ENCODE data around the gene RFX3. TPM values are rescaled to one million over a fixed set of nuclear protein-coding genes. Genes with fewer than 3 reads are reported as not detected.

Gene RFX3
- total RNA-seq, 1 donor from 2014 or later: 1.6 TPM

GRCh38 chr9:3526997-3527940 lies 1.5 kb upstream of the RFX3 start:
- H3K36me3 ChIP-seq (ENCODE audit: control insufficient read depth, insufficient read depth, low read length): no peaks in the 10 kb centered on the region
- no peaks in the 10 kb centered on the region for H3K27me3 ChIP-seq (ENCODE audit: control insufficient read depth, insufficient read depth, low read length)
- peak overlapping the region; percentile 83 for H3K4me3 ChIP-seq (ENCODE audit: low read depth, low read length)
- FAIRE-seq (no peak), DNase-seq (ENCODE audit: low read depth) (no peak)
- TF ChIP-seq, protein P1, sequence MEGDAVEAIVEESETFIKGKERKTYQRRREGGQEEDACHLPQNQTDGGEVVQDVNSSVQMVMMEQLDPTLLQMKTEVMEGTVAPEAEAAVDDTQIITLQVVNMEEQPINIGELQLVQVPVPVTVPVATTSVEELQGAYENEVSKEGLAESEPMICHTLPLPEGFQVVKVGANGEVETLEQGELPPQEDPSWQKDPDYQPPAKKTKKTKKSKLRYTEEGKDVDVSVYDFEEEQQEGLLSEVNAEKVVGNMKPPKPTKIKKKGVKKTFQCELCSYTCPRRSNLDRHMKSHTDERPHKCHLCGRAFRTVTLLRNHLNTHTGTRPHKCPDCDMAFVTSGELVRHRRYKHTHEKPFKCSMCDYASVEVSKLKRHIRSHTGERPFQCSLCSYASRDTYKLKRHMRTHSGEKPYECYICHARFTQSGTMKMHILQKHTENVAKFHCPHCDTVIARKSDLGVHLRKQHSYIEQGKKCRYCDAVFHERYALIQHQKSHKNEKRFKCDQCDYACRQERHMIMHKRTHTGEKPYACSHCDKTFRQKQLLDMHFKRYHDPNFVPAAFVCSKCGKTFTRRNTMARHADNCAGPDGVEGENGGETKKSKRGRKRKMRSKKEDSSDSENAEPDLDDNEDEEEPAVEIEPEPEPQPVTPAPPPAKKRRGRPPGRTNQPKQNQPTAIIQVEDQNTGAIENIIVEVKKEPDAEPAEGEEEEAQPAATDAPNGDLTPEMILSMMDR (IDR thresholded peaks at IDR 0.05; ENCODE audit: insufficient read depth, low read length, severe bottlenecking): no peak

DNA sequence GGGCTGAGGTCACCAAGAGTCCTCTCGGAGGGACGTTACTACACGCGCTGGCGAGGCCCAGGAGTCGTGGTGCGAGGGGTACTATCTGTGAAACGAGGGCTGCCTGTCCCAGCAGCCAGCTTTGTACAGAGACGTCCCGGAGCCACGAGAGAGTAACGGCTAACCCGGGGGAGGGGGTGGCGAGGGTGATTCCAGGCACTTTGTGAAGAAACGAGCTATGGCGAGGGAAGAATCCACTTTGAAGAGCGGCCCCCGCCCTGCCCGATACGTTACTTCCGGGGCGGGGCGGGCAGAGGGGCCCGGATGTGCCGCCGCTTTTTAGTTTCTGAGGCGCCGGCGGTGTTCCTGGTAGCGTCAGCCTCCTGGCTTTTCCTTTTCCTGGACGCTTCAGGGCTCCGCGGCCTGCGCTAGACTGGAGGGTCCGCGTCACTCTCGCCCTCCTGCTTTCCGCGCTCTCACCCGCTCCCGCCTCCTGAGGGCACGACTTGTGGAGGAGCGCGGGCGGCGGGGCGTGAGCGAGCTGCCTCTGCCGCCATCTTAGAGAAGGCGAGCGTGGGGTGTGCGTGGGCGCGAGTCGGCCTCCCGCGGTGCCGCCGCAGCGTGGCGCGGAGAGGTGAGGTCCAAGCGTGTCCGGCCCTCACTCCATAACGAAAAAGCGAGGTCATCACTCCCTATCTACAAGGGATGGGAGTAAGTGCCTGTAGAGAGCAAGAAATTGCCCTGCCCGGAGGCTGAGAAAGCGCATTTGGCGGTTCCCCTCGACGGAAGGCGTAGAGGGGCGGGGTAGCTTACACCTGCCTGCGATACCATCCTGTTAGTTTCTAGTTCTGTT lies 580 bp upstream of the RFX3 start:
- DNase-seq (ENCODE audit: low read depth) (peak; percentile 54), FAIRE-seq (no peak)
- H3K27me3 ChIP-seq (ENCODE audit: control insufficient read depth, insufficient read depth, low read length): no peaks in the 10 kb centered on the region
- H3K4me3 ChIP-seq (ENCODE audit: low read depth, low read length): peak overlapping the region; percentile 83
- H3K36me3 ChIP-seq (ENCODE audit: control insufficient read depth, insufficient read depth, low read length): no peaks in the 10 kb centered on the region
- TF ChIP-seq, protein P1 (IDR thresholded peaks at IDR 0.05; ENCODE audit: insufficient read depth, low read length, severe bottlenecking): peak; percentile 2

GRCh38 chr9:3525096-3525835 lies 535 bp downstream of the RFX3 start:
- Histone ChIP-seq H3K27me3 (ENCODE audit: control insufficient read depth, insufficient read depth, low read length) (no peaks in the 10 kb centered on the region), H3K4me3 (ENCODE audit: low read depth, low read length) (peak overlapping the region; percentile 83), H3K36me3 (ENCODE audit: control insufficient read depth, insufficient read depth, low read length) (no peaks in the 10 kb centered on the region)
- TF ChIP-seq, protein P1 (IDR thresholded peaks at IDR 0.05; ENCODE audit: insufficient read depth, low read length, severe bottlenecking): no peak
- DNase-seq (ENCODE audit: low read depth): no peak
- FAIRE-seq: no peak

DNA sequence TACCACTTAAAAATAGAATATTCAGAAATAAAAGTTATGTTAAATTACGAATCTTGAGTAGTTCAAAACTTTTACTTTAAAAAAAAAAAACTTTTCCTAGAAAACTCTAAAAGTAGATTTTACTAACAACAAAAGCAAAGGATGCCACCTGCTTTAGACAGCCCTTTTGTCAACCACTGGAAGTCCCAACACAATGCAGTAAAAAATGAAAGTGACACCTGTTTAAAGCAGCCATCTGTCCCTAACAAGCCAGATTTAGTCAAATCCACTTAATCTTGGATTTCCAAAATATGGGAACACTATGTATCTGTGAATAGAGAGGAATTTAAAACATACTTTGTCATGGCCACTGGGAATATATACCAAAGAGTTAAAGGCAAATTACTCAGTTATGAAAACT lies 3.8 kb downstream of the RFX3 start:
- Histone ChIP-seq H3K36me3 (ENCODE audit: control insufficient read depth, insufficient read depth, low read length) (no peaks in the 10 kb centered on the region), H3K4me3 (ENCODE audit: low read depth, low read length) (no peak overlapping the region), H3K27me3 (ENCODE audit: control insufficient read depth, insufficient read depth, low read length) (no peaks in the 10 kb centered on the region)
- DNase-seq (ENCODE audit: low read depth) (no peak), FAIRE-seq (no peak)
- TF ChIP-seq, protein P1 (IDR thresholded peaks at IDR 0.05; ENCODE audit: insufficient read depth, low read length, severe bottlenecking): no peak

GRCh38 chr9:3520564-3520963 lies 5.2 kb downstream of the RFX3 start:
- Histone ChIP-seq H3K4me3 (ENCODE audit: low read depth, low read length) (no peak overlapping the region), H3K36me3 (ENCODE audit: control insufficient read depth, insufficient read depth, low read length) (no peaks in the 10 kb centered on the region), H3K27me3 (ENCODE audit: control insufficient read depth, insufficient read depth, low read length) (no peaks in the 10 kb centered on the region)
- no peak for DNase-seq (ENCODE audit: low read depth)
- no peak for FAIRE-seq
- TF ChIP-seq, protein P1 (IDR thresholded peaks at IDR 0.05; ENCODE audit: insufficient read depth, low read length, severe bottlenecking): no peak

All from bronchial epithelial cell (primary cell).